Stromal cell of bone marrow (primary cell): Measurements from ENCODE around the gene POP4.
"Not testable (repeated sequence)": the region's sequence is repeated elsewhere in the genome, so short reads cannot be mapped to it uniquely, and the experiment has no call there.

ENCODE experiments used
- DNase-seq: peaks from one replicate; pipeline ENCODE4 v3.0.0-alpha.2; 2012; ENCODE audit warnings: low read depth

The POP4 gene

DNA sequence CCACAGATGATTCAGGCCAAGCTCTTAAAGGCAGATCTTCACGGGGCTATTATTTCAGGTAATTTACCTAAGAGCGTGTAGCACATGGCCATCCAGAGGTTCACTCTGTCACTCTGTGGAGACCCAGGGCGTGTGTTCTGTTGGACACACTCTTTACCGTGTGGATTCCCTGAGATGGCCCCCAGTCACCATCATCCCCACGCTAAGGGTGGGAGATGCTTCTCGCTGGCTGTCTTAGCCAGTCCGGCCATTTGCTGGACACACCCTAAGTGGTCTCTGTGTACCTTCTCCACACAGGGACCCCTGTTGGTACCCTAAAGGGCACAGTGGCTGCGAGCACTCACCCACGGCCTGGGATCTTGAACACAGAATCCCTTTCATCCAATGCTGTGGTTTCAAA, 6.0 kb downstream of the POP4 start:
- DNase-seq, result no peak

DNA sequence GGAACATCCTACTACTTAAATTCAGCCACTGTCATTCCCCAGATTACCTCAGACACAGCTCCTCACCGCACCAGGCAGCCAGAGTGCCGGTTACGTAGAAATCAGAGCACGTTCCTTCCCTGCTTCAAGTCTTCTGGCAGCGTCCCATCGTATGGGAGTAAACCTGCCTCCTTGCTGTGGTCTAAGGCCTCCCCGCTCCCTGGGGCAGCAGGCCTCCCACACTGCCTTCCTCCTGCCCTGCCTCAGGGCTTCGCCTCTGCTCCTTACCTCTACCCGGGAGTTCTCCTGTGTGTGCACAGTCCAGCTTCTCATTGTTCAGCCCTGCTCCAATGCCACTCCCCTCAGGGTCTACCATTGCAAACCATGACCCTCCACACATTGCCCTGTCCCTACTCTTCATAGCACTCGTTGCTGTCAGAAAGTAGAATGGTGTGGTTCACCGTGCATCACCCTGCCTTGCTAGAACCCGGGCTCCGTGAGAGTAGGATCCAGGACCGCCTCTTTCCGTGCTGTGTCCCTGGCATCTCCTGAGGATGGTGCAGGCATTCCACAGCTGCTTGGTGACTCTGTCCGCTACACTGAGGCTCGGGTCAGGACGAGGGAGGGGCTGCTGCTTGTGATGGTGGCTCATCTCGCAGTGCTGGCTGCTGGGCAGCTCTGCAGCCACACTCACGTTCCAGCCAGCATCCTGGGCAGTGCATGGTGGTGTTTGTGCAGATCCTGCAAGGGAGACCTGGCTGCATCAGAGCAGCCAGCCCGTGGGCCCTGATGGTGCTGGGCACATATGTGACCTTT, 6.9 kb downstream of the POP4 start:
- DNase-seq, result no peak

DNA sequence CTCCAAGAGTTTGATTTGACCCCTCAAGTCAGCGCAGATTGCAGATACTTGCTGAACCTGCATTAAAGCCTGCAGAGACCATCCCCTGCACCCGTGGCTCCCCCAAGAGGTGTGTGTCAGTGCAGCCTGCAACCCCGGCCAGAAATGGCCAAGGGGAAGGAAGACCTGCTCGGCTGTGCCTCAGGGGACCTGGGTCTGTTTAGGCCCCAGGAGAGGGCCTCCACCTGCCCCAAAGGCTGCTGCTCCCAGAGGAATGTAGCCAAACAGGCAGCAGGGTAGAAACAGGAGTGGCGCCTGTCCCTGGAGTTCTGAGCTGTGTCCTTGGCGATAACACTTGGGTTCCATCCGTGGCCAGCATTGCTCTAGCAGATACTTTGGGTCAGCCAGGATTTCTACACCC, 8.0 kb downstream of the POP4 start:
- no peak for DNase-seq

GRCh38 chr19:29614780-29615179, 8.7 kb downstream of the POP4 start:
- DNase-seq, result no peak

DNA sequence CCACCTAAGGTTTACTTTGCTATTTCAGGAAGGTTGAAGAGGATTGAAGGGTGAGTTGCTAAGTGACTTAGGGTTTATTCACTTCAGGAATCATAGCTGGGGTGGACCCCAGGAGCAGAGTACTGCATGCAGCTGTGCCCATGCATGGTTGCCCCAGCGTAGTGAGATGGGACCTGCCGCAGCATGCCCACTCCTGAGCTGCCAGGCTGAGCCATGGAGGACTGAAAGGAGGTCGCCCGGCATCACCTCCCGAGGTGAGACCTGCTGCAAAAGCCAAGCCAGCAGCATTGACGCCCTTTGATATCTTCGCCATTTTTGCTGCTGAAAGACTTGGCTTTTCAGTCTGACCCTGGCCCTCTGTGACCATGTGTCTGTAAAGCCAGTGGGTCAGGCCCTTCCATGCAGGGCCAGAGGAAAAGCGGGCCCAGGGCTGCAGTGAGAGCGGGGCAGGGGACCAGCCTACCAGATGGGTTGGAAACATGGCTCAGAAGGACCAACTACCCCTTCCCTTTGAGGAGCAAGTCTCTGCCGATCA, 9.9 kb downstream of the POP4 start:
- no peak for DNase-seq

DNA sequence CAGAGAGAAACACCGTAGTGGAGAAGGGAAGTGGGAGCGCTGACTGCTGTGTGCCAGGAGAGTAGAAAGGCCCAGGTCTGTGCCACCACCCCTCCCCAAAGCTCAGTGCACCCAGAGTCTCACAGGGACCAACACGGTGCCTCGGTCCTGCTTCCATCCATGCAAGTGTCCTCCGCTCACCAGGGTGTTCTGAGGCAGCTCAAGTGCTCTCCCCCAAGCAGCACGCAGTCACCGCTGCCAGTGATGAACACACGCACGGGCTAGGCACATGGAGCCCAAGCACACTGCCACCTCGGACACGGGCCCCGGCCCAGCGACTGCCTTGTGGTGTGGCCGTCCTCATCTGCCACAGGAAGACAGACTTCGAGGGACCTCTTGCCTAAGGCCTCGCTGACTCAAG, 10.5 kb downstream of the POP4 start:
- no peak for DNase-seq

DNA sequence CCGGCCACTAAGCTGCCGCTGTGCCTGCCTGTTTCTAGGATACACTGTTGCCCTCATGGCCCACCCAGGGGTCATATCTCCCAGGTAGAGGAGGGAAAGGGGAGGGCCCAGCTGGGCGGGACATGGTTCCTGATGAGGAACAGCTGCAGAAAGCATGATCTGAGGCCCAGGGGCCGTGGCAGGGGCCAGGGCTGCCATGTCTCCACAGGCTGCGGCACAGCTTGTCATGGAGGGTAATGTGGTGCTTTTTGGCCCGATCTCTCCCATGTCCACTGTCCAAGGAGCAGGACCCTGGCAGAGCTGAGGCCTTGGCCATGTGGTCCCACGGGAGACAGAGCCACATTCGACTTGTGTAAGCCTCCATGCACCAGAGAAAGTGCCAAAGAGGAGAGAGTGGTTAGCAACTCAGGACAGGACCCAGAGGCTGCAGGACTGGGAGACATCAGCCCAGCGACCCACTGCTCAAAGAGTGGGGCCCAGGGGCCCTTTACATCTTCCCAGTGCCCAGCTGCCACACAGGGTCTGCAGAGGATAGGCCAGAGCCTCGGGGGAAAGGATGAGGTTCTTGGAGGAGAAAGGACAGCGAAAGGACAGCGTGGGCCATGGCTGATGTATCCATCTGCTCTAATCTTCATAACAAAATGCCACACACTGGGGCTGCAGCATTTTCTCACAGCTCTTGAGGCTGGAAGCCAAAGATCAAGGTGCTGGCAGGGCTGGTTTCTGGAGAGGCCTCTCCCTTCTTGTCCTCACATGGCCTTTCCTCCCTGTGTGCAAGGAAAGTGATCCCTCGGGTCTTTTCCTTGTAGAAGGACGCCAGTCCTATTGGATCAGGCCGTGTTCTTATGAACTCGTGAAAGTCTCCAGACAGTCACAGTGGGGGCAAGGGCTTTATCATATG, 11.5 kb downstream of the POP4 start:
- no peak for DNase-seq

DNA sequence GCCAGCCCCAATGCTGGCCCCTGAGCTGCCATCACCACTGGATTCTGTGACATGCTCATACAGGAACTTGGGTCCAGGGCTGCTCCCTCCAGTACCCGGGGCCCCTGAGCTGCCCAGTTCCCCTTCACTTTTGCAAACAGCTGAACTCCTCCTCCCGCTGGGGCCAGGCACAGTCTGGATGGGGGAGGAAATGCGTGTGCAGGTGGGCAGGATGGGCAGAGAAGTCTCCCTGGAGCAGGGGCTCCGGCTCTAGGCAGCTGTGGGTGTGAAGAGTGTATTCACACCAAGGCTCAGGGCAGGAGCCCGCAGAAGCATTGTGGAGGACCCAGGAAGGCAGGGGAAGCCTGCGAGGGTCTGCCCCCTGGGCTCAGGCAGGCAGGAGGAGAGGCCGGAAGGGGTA, 12.4 kb downstream of the POP4 start:
- DNase-seq, result no peak

GRCh38 chr19:29618871-29619270, 12.8 kb downstream of the POP4 start:
- DNase-seq, result no peak

- DNase-seq, result no peak
Measured at GRCh38 chr19:29620931-29621351, 14.9 kb downstream of the POP4 start.

- no peak for DNase-seq
Measured at GRCh38 chr19:29622166-29623070, 16.3 kb downstream of the POP4 start.

GRCh38 chr19:29623726-29624488, 17.8 kb downstream of the POP4 start:
- no peak for DNase-seq

- DNase-seq, result no peak
Measured at GRCh38 chr19:29624489-29625185, 18.6 kb downstream of the POP4 start.

- no peak for DNase-seq
Measured at GRCh38 chr19:29625186-29625651, 19.1 kb downstream of the POP4 start.

- no peak for DNase-seq
Measured at GRCh38 chr19:29626386-29626785, 20.3 kb downstream of the POP4 start.

DNA sequence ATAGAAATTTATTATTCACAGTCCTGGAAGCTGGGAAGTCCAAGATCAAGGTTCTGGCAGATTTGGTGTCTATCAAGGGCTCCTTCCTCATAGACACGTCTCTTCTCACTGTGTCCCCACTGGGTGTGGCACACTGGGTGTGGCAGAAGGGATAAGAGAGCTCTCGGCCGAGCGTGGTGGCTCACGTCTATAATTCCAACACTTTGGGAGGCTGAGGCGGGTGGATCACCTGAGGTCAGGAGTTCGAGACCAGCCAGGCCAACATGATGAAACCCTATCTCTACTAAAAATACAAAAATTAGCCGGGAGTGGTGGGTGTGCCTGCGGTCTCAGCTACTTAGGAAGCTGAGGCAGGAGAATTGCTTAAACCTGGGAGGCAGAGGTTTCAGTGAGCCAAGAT, 20.7 kb downstream of the POP4 start:
- DNase-seq, result not testable (repeated sequence)

DNA sequence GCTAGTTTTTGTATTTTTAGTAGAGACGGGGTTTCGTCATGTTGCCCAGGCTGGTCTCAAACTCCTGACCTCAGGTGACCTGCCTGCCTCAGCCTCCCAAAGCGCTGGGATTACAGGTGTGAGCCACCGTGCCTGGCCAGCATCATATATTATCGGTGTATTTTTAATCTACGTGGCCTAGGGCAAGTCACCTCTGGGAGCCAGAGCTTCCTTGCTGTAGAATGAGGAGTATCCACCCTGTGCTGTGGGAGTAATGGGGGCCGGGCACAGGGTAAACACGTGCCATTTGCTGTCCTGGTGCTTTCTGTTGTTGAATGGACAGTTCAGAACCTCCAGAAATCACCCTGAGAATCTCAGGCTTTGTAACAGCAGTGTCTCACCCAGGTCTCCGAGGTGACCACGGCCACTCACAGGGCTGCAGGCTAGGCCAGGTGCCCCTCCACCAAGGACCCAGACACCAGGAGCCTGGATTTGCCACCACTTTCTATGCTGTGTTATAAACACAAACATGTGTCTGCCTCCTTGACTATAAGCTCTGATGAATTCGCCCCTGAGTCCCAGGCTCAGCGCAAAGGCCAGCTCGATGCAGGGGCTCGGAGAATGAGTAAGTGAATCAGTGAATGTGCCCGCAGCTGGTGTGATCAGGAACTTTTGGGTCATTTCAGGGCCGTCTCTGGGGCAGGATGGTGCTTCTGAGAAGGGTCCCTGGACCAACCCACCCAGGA, 22.7 kb downstream of the POP4 start:
- no peak for DNase-seq

DNA sequence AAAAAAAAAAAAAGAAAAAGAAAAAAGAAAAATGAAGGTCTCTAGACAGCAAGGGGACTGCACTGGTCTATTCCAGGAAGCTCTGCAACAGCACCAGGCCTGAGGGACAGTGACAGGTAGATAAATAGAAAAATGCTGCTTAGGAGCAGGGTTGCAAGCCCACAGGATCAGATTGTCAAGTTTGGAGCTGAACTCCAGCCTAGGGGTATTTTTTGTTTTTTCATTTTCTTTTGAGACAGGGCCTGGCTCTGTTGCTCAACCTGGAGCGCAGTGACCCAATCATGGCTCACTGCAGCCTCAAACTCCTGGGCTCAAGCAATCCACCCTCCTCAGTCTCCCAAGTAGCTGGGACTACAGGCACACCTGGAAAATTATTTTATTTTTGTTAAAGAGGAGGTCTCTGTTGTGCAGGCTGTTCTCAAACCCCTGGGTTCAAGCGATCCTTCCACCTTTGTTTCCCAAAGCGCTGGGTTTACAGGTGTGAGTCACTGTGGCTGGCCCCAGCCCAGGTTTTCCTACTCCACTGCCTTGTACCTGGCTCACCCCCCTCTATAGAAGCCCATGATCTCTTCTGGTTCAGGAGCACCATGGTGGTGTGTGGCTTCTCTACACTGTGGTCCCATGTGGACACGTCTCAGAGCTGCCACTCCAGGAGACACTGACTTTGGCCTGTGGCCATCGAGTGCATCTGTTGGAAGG, 23.9 kb downstream of the POP4 start:
- DNase-seq, result no peak

GRCh38 chr19:29630655-29631054, 24.6 kb downstream of the POP4 start:
- no peak for DNase-seq
